IMR-90 (cell line): ENCODE data around the gene CCDC88A. TPM values are rescaled to one million over a fixed set of nuclear protein-coding genes. Genes with fewer than 3 reads are reported as not detected.

ENCODE experiments used
- ATAC-seq: fragments of 200-7000 bp; cut with Tn5 transposase; 2 replicates; pipeline ENCODE4 v1.9.1; 2020; ENCODE audit warnings: low read depth, mild to moderate bottlenecking, moderate library complexity
- BruUV-seq: library from RNA; stranded (reverse); fragments of 400-500 nt; replicated peaks from 2 replicates; lab custom pipeline; 2021; lab: Mats Ljungman, UMichigan
- CTCF ChIA-PET: fragments of 300-600 bp; formaldehyde crosslinking; extraction: SDS; loops from one replicate; lab custom pipeline; 2021; ENCODE audit warnings: antibody characterized with exemption; lab: Yijun Ruan, JAX
- POLR2A ChIA-PET: fragments of 300-600 bp; sonication (Branson Sonifier 250); formaldehyde crosslinking; loops from one replicate; lab custom pipeline; 2022; ENCODE audit warnings: antibody characterized with exemption; ENCODE audit not compliant: unreplicated experiment; lab: Charles Lee
- DNase-seq: peaks from one replicate; pipeline ENCODE4 v3.0.0; 2013
- H2AFZ ChIP-seq: replicated peaks from 2 replicates; pipeline ENCODE3; 2013; ENCODE audit warnings: low read length, mild to moderate bottlenecking; ENCODE audit not compliant: poor library complexity
- H2AK5ac ChIP-seq: 2 replicates; pipeline ENCODE4 v1.6.1; 2013; ENCODE audit warnings: low read depth, low read length, inconsistent platforms
- H2AK9ac ChIP-seq: replicated peaks from 2 replicates; pipeline ENCODE3; 2013; ENCODE audit warnings: mild to moderate bottlenecking, low read depth, low read length, moderate library complexity; ENCODE audit not compliant: poor library complexity
- H2BK120ac ChIP-seq: 2 replicates; pipeline ENCODE4 v1.6.1; 2013; ENCODE audit warnings: low read depth, low read length, inconsistent platforms
- H2BK15ac ChIP-seq: 3 replicates; pipeline ENCODE4 v1.6.1; 2013; ENCODE audit warnings: low read depth, low read length, inconsistent platforms
- H2BK20ac ChIP-seq: 2 replicates; pipeline ENCODE4 v1.6.1; 2013; ENCODE audit warnings: low read depth, mild to moderate bottlenecking, inconsistent platforms, low read length, moderate library complexity
- H2BK5ac ChIP-seq: 2 replicates; pipeline ENCODE4 v1.6.1; 2013; ENCODE audit warnings: mild to moderate bottlenecking, low read depth, low read length, inconsistent platforms; ENCODE audit not compliant: poor library complexity, severe bottlenecking
- H3K14ac ChIP-seq: replicated peaks from 2 replicates; pipeline ENCODE4 v1.6.1; 2013; ENCODE audit warnings: low read depth, low read length, inconsistent platforms
- H3K18ac ChIP-seq: 2 replicates; pipeline ENCODE4 v1.6.1; 2013; ENCODE audit warnings: low read depth, low read length, control low read depth
- H3K23ac ChIP-seq: 2 replicates; pipeline ENCODE4 v1.6.1; 2013; ENCODE audit warnings: low read depth, low read length, inconsistent platforms
- H3K27ac ChIP-seq: 2 replicates; pipeline ENCODE4 v1.5.1; 2013; ENCODE audit warnings: mild to moderate bottlenecking, control low read depth, low read length; ENCODE audit not compliant: insufficient read depth
- H3K27me3 ChIP-seq: 2 replicates; pipeline ENCODE4 v1.6.1; 2013; ENCODE audit warnings: low read length; ENCODE audit not compliant: control insufficient read depth, insufficient read depth
- H3K36me3 ChIP-seq: 2 replicates; pipeline ENCODE4 v1.6.1; 2013; ENCODE audit warnings: low read length, mixed read lengths; ENCODE audit not compliant: control insufficient read depth, insufficient read depth
- H3K4ac ChIP-seq: 2 replicates; pipeline ENCODE4 v1.6.1; 2013; ENCODE audit warnings: low read depth, low read length, inconsistent platforms
- H3K4me1 ChIP-seq: 2 replicates; pipeline ENCODE4 v1.6.1; 2013; ENCODE audit warnings: low read length, mixed read lengths; ENCODE audit not compliant: control insufficient read depth, insufficient read depth
- H3K4me2 ChIP-seq: 2 replicates; pipeline ENCODE4 v1.6.1; 2013; ENCODE audit warnings: low read depth, mild to moderate bottlenecking, control low read depth, low read length, moderate library complexity
- H3K4me3 ChIP-seq: 2 replicates; pipeline ENCODE4 v1.5.1; 2013; ENCODE audit warnings: low read depth, mild to moderate bottlenecking, control low read depth, low read length, moderate library complexity; ENCODE audit not compliant: insufficient read depth
- H3K56ac ChIP-seq: 2 replicates; pipeline ENCODE4 v1.6.1; 2013; ENCODE audit warnings: low read length, inconsistent platforms; ENCODE audit not compliant: insufficient read depth; ENCODE audit errors: extremely low read depth
- H3K79me1 ChIP-seq, 2 experiments: 2 replicates each; pipeline ENCODE4 v1.6.1; 2013; ENCODE audit warnings: low read length in 2 of 2, inconsistent platforms in 1 of 2, low read depth in 1 of 2
- H3K9ac ChIP-seq: 2 replicates; pipeline ENCODE4 v1.6.1; 2013; ENCODE audit warnings: low read depth, low read length, control low read depth
- H3K9me1 ChIP-seq: 2 replicates; pipeline ENCODE4 v1.6.1; 2013; ENCODE audit warnings: low read length, inconsistent platforms; ENCODE audit not compliant: insufficient read depth
- H3K9me3 ChIP-seq: 2 replicates; pipeline ENCODE4 v1.6.1; 2013; ENCODE audit warnings: low read length; ENCODE audit not compliant: control insufficient read depth, insufficient read depth
- H4K20me1 ChIP-seq: 2 replicates; pipeline ENCODE4 v1.6.1; 2013; ENCODE audit warnings: low read length, inconsistent platforms; ENCODE audit not compliant: insufficient read depth
- H4K5ac ChIP-seq: 2 replicates; pipeline ENCODE4 v1.6.1; 2013; ENCODE audit warnings: mild to moderate bottlenecking, low read depth, low read length, control low read depth
- H4K8ac ChIP-seq, 2 experiments: 2 replicates each; pipeline ENCODE4 v1.6.1; 2013; ENCODE audit warnings: low read depth in 2 of 2, low read length in 2 of 2, control low read depth in 1 of 2, inconsistent platforms in 1 of 2
- H4K91ac ChIP-seq: 2 replicates; pipeline ENCODE4 v1.6.1; 2013; ENCODE audit warnings: low read depth, low read length, inconsistent platforms; ENCODE audit not compliant: insufficient read depth
- BHLHE40 ChIP-seq: fragments of 150-350 bp; IDR thresholded peaks from 2 replicates; pipeline ENCODE4 v1.6.1; 2016; ENCODE audit warnings: mild to moderate bottlenecking, low read depth, low read length
- CEBPB ChIP-seq: IDR thresholded peaks from 2 replicates; pipeline ENCODE4 v1.6.1; 2012; ENCODE audit warnings: low read depth, low read length, improper control_type of control experiment
- CHD1 ChIP-seq: IDR thresholded peaks from 2 replicates; pipeline ENCODE4 v1.6.1; 2012; ENCODE audit warnings: low read depth, low read length, improper control_type of control experiment
- CTCF ChIP-seq: conservative IDR thresholded peaks from 2 replicates; pipeline ENCODE4 v1.5.1; 2012; ENCODE audit warnings: mild to moderate bottlenecking, low read depth, low read length, improper control_type of control experiment
- ELK1 ChIP-seq: fragments of 150-350 bp; IDR thresholded peaks from 2 replicates; pipeline ENCODE4 v1.6.1; 2016; ENCODE audit warnings: low read depth, mild to moderate bottlenecking, low read length, moderate library complexity, borderline replicate concordance
- FOS ChIP-seq: fragments of 150-350 bp; IDR thresholded peaks from 2 replicates; pipeline ENCODE4 v1.6.1; 2016; ENCODE audit warnings: low read depth, low read length
- MAFK ChIP-seq: IDR thresholded peaks from 2 replicates; pipeline ENCODE4 v1.6.1; 2012; ENCODE audit warnings: low read depth, low read length, improper control_type of control experiment
- MAZ ChIP-seq: IDR thresholded peaks from 2 replicates; pipeline ENCODE4 v1.6.1; 2012; ENCODE audit warnings: low read depth, mild to moderate bottlenecking, low read length, improper control_type of control experiment, moderate library complexity, borderline replicate concordance
- MXI1 ChIP-seq: IDR thresholded peaks from 2 replicates; pipeline ENCODE4 v1.6.1; 2012; ENCODE audit warnings: low read depth, mild to moderate bottlenecking, low read length, moderate library complexity, borderline replicate concordance
- NFE2L2 ChIP-seq: fragments of 150-350 bp; IDR thresholded peaks from 2 replicates; pipeline ENCODE4 v1.6.1; 2016; ENCODE audit warnings: low read depth, mild to moderate bottlenecking, low read length
- POLR2A ChIP-seq: IDR thresholded peaks from 2 replicates; pipeline ENCODE4 v1.6.1; 2012; ENCODE audit warnings: mild to moderate bottlenecking, low read depth, low read length
- RAD21 ChIP-seq: IDR thresholded peaks from 2 replicates; pipeline ENCODE4 v1.6.1; 2012; ENCODE audit warnings: low read length, improper control_type of control experiment
- RCOR1 ChIP-seq: IDR thresholded peaks from 2 replicates; pipeline ENCODE4 v1.6.1; 2012; ENCODE audit warnings: mild to moderate bottlenecking, low read length, improper control_type of control experiment; ENCODE audit not compliant: insufficient replicate concordance
- RFX5 ChIP-seq: IDR thresholded peaks from 2 replicates; pipeline ENCODE4 v1.8.0; 2012; ENCODE audit warnings: low read depth, mild to moderate bottlenecking, low read length, moderate library complexity
- SMC3 ChIP-seq: fragments of 150-350 bp; IDR thresholded peaks from 2 replicates; pipeline ENCODE4 v1.6.1; 2016; ENCODE audit warnings: low read depth, mild to moderate bottlenecking, antibody characterized with exemption, low read length, moderate library complexity
- WGBS, 2 experiments: methylation state at CpG; one replicate each; pipeline versions ENCODE4 v1.1.5 to v1.1.7; 2013; ENCODE audit warnings: missing lambda C conversion rate in 2 of 2; ENCODE audit not compliant: insufficient read length in 1 of 2; ENCODE audit errors: extremely low coverage in 2 of 2; 5-methylcytosine and 5-hydroxymethylcytosine counted together
- dilution Hi-C: fragments of 300-500 bp; cut with HindIII; formaldehyde crosslinking; loops from one replicate; pipeline ENCODE4 v1.14.3; 2018; ENCODE audit warnings: low sequenced_read_pairs; ENCODE audit not compliant: unreplicated experiment
- in situ Hi-C: fragments of 300-500 bp; cut with MboI; formaldehyde crosslinking; loops from 3 replicates; pipeline ENCODE4 v1.14.3; 2019; ENCODE audit warnings: low sequenced_read_pairs, inconsistent platforms, mixed read lengths
- intact Hi-C: fragments of 100-400 bp; cut with micrococcal nuclease; formaldehyde crosslinking; loops from 2 replicates; pipeline ENCODE4 v1.10.0; 2022
- polyA plus RNA-seq, 3 experiments: library from polyadenylated mRNA; depleted of rRNA; stranded (reverse); fragments of >200 nt; gene quantifications; 2 replicates each; pipeline ENCODE4 v1.2.3, GENCODE V29; 2012; ENCODE audit warnings: low replicate concordance in 1 of 3
- total RNA-seq: library from RNA; depleted of rRNA; stranded (reverse); fragments of >200 nt; gene quantifications from 2 replicates; pipeline ENCODE4 v1.2.3, GENCODE V29; 2012
- TF ChIP-seq, protein P1 (sequence below): fragments of 150-350 bp; IDR thresholded peaks from 2 replicates; pipeline ENCODE4 v1.6.1; 2017; ENCODE audit warnings: mild to moderate bottlenecking, antibody characterized with exemption, low read length, low read depth

Gene CCDC88A
- total and polyA plus RNA-seq, 2 of the 4 experiments (the other 2 are of a cell fraction), result 15.6 to 63.8 TPM

- WGBS, 2 experiments, result no CpG with 5 or more reads among the region's 2 CpGs
- H3K4me1 ChIP-seq, result no peaks in the 10 kb centered on the region
- no peak overlapping the region for H4K91ac ChIP-seq
- H3K56ac ChIP-seq, result no peak overlapping the region
- no peaks in the 10 kb centered on the region for H3K79me1 ChIP-seq
- H3K18ac ChIP-seq, result no peak overlapping the region
- H4K20me1 ChIP-seq, result no peaks in the 10 kb centered on the region
- POLR2A ChIA-PET, result no interaction called here
- no peaks in the 10 kb centered on the region for H3K9me3 ChIP-seq
- no peak overlapping the region for H2BK5ac ChIP-seq
- no peaks in the 10 kb centered on the region for H3K9me1 ChIP-seq
- no peak overlapping the region for H3K4ac ChIP-seq
- no peak overlapping the region for H3K23ac ChIP-seq
- H2BK15ac ChIP-seq, result no peak overlapping the region
- peaks cover 3% of the 10 kb centered on the region; the same call in 1 of the 2 replicates for H3K27me3 ChIP-seq
- H2AFZ ChIP-seq, result no peak overlapping the region
- BruUV-seq, result no TSS peak
- in situ Hi-C loops, result no loop called here
- no peak overlapping the region for H3K4me2 ChIP-seq
- H2AK9ac ChIP-seq, result no peak overlapping the region
- no peak overlapping the region for H2AK5ac ChIP-seq
- H3K9ac ChIP-seq, result no peak overlapping the region
- ATAC-seq (no peak), DNase-seq (no peak)
- CTCF ChIA-PET, result no interaction called here
- no peaks in the 10 kb centered on the region for H3K36me3 ChIP-seq
- H3K14ac ChIP-seq, result no peak overlapping the region
- intact Hi-C loops, result no loop called here
- no peak overlapping the region for H2BK120ac ChIP-seq
- no peak overlapping the region for H4K5ac ChIP-seq
- dilution Hi-C loops, result no loop called here
- no peak overlapping the region for H3K4me3 ChIP-seq
- H2BK20ac ChIP-seq, result no peak overlapping the region
- H4K8ac ChIP-seq, result no peak overlapping the region
- TF ChIP-seq RCOR1, result no peak
- TF ChIP-seq POLR2A, result no peak
- no peak for TF ChIP-seq CHD1
- TF ChIP-seq RFX5, result no peak
- no peak for TF ChIP-seq NFE2L2
- TF ChIP-seq MAZ, result no peak
- no peak for TF ChIP-seq MAFK
- no peak for TF ChIP-seq MXI1
- no peak for TF ChIP-seq CEBPB
- TF ChIP-seq FOS, result no peak
- TF ChIP-seq, protein P1, sequence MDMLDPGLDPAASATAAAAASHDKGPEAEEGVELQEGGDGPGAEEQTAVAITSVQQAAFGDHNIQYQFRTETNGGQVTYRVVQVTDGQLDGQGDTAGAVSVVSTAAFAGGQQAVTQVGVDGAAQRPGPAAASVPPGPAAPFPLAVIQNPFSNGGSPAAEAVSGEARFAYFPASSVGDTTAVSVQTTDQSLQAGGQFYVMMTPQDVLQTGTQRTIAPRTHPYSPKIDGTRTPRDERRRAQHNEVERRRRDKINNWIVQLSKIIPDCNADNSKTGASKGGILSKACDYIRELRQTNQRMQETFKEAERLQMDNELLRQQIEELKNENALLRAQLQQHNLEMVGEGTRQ, result no peak
- no peak for TF ChIP-seq ELK1
- no peak for TF ChIP-seq SMC3
- no peak for TF ChIP-seq BHLHE40
- no peak for TF ChIP-seq CTCF
- TF ChIP-seq RAD21, result no peak
- no peak overlapping the region for H3K27ac ChIP-seq
These were observed 33.2 kb upstream of the CCDC88A start for GRCh38 chr2:55452879-55453278.
